GM21526 (cell line): ENCODE data around the gene SNRNP70.
"Not testable (repeated sequence)": the region's sequence is repeated elsewhere in the genome, so short reads cannot be mapped to it uniquely, and the experiment has no call there.

Experiments
- ATAC-seq: cut with Tn5 transposase; IDR thresholded peaks from one replicate; pipeline ENCODE4 v1.9.1; 2021; ENCODE audit warnings: moderate library complexity; ENCODE audit not compliant: unreplicated experiment, low FRiP score

SNRNP70 gene

DNA sequence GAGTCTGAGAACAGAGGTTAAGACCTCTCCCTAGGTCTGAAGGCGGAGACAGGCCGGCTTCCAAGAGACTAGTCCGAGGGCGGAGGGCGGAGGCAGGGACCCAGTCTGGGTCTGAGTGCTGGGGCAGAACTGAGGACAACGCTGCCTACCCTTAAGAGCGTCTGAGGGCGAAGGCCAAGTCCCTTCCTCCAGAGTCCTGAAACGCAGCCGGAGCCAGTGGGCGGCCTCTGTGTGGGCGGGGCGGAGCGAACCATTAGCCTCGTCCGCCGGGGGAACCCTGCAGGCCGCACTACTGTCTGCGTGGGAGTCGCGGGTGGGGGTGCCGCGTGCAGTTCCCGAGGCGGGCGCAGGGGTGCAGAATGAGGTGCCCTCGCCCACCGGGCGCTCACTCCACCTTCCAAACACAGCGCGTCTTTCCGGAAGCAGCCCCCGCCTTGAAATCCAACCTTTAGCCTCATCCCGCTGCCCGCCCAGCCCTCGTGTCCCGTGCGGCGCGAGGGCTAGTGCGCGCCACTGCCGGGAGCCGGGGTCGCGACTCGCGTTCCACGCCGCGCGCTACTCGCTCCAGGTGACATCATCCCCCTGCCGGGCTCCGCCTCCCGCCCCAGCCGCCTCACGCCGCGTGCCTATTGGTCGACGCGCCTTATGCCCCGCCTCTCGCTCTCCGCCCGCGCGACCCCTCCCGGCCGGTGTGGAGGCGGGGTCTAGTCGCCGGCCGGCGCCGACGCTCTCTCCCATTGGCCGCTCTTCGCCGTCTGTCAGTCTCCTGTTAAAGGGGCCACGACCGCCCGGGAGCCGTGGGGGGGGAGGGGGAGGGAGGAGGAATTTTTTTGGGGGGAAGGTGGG is 33.5 kb downstream of the SNRNP70 start, which contains the start of gene C19orf73:
Gene C19orf73, minus strand, starts transcription at position 579 of the 846 bp plus-strand sequence. Its CDS starts 121 bp downstream, at position 458.
- ATAC-seq: peak; percentile 52

DNA sequence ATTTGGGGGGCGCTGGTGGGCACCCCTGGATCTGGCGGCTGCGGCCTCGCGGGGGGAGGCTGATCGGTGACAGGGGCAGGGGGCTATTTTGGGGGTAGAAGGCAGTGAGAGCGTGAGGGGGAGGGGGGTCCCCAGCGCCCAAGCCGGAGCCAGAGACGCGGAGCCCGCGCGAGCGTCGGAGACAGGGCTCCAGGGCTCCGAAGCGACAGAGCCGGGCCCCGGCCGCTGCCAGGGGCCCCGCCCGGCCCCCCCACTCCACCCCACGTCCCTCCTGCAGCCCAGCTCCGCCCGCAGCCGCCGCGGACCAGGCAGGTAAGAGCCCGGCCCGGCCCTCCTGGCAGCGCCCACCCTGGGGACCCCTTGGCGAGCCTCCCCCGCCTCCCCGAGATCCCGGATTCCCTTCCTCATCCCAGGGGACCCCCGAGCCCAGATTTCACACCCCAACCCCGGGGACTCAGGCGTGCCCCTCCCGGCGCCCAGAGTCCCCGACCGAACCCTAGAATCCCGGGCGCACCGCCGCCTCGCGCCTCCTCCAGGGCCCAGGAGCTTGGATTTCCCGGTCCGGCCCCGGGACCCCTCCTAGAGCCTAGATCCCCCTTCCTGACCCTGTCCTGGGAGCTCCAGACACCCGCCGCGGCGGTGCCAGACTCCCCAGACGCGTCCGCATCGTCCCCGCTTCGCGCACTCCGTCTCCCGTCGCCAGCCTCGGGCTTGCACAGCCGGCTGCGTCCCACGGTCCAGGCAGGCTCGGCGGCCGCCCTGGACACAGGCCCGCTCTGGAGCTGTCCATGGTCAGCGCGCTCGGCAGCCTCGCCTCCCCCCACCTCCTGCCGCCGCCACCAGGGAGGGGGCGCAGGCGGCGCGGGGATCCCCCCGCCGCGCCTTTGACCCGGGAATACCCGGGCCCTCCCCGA is 34.4 kb downstream of the SNRNP70 start, which contains the start of gene PPFIA3:
Gene PPFIA3, plus strand, starts transcription at position 134 of the 914 bp plus-strand sequence. CDS start 8,330 bp downstream, outside the sequence.
- ATAC-seq: no peak

GRCh38 chr19:49120325-49120683 is 35.1 kb downstream of the SNRNP70 start:
- no peak for ATAC-seq

- ATAC-seq: no peak
Measured at GRCh38 chr19:49120868-49121267, 35.6 kb downstream of the SNRNP70 start.

DNA sequence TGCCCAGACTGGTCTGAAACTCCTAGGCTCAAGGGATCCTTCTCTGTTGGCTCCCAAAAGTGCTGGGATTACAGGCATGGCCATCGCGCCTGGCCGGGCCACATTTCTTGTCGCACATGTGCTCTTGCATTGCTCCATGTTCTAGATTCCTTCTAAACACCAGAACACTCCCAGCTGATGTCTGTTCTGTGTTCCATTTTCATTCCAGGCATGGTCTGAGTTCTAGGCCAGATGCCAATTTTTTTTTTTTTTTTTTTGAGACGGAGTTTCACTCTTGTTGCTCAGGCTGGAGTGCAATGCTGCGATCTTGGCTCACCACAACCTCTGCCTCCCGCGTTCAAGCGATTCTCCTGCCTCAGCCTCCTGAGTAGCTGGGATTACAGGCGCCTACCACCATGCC is 36.6 kb downstream of the SNRNP70 start:
- not testable (repeated sequence) for ATAC-seq

DNA sequence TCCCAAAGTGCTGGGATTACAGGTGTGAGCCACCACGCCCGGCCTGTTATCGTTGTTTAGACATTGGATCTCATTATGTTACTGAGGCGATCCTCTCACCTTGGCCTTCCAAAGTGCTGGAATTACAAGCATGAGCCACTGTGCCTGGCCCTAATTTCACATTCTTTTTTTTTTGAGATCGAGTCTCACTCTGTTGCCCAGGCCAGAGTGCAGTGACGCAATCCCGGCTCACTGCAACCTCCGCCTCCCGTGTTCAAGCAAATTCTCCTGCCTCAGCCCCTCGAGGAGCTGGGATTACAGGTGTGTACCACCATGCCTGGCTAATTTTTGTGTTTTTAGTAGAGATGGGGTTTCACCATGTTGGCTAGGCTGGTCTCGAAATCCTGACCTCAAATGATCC is 38.0 kb downstream of the SNRNP70 start:
- not testable (repeated sequence) for ATAC-seq

DNA sequence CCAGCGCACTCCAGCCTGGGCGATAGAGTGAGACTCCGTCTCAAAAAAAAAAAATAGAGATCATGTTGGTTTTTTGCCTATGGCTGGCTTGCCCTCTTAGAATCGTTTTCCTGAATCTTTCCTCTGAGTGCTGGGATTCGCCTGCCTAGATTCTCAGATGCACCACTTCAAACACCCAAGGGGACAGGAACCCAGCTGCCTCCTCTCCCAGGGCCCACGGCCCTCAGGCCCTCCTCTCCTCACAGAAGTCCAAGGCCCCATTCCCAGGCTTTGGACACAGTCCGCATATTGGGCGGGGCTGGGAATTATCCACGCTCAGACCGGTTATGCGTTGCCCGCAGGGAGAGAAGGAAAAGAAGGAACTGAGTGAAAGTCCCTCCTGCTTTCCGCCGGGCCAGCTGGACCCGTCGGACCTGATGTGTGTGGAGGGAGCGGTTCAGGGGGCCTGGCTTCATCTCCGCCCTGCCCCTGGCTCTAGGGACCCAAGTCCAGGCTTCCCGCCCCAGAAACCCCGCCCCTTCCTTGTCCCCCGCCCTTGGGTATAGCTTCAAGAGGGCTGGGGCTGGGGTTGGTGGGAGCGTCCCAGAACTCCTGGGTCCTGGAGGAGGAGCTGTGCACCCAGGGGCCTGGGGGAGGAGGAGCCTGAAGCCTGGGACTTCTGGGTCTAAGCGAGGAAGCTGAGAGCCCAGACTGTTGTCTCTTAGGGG is 39.9 kb downstream of the SNRNP70 start:
- ATAC-seq: no peak

DNA sequence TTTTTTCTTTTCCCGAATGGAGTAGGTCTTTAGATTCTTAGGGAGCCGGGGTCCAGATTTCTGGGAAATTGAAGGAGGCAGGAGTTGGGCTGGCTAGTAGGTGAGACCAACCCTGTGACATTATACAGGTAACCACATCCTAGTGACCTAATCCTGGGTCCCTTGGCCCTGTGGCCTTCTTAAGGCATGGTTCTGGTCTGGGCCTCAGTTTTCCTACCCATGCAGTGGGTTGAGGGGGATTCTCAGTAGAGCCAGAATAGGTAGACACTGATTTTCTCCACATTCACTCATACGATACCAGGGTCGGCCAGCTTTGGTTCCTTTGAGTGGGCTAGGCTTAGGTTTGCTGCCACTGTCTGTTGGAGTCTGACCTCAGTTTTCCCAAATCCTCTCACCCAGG is 41.3 kb downstream of the SNRNP70 start:
- no peak for ATAC-seq

GRCh38 chr19:49127225-49127624 is 42.0 kb downstream of the SNRNP70 start:
- ATAC-seq: not testable (repeated sequence)

DNA sequence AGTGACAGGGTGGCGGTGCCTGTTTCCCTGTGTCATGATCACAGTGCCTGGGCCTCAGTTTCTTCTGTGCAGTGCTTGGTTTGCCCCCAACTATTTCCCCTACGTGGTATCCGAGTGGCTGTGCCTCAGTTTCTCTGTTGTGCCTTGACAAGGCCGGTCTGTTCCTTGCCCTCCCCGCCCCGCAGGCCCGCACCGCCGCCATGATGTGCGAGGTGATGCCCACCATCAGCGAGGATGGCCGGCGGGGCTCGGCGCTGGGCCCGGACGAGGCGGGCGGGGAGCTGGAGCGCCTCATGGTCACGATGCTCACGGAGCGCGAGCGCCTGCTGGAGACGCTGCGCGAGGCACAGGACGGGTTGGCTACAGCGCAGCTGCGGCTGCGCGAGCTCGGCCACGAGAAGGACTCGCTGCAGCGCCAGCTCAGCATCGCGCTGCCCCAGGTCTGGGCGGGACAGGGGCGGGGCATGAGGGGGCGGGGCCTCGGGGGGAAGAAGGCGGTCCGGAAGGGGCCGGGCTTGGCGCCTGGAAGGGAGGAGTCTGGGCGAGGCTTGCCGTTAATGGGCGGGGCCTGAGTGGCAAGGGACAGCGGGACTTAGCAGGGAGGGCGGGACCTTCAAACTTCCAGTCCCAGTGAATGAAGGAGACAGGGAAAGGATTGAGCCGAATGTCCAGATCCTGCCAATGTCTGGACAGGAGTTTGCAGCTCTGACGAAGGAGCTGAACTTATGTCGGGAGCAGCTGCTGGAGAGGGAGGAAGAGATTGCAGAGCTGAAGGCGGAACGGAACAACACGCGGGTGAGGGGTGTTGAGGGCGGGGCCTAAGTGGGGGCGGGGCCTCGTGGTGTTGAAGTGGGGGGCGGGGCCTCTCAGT is 42.7 kb downstream of the SNRNP70 start:
- ATAC-seq: peak; percentile 67

GRCh38 chr19:49128545-49129237 is 43.4 kb downstream of the SNRNP70 start:
- no peak for ATAC-seq

DNA sequence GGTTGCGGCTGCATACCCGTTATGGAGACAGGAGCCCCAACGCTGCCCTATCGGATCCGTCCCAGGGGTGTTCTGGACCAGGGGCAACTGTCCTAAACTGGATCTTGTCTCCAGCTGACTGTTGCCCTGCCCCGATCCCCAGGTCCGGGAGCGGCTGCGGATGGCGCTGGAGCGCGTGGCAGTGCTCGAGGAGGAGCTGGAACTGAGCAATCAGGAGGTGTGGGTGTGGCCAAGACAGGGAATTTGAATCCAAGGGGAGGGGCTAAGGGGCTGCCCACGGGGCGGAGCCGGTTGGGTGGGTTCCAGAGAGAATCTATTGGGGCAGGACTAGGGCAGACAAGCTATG is 44.0 kb downstream of the SNRNP70 start:
- no peak for ATAC-seq

- no peak for ATAC-seq
Measured at GRCh38 chr19:49130325-49130724, 45.1 kb downstream of the SNRNP70 start.

- no peak for ATAC-seq
Measured at GRCh38 chr19:49132974-49133609, 47.8 kb downstream of the SNRNP70 start.

GRCh38 chr19:49133621-49134454 is 48.6 kb downstream of the SNRNP70 start:
- ATAC-seq: no peak

DNA sequence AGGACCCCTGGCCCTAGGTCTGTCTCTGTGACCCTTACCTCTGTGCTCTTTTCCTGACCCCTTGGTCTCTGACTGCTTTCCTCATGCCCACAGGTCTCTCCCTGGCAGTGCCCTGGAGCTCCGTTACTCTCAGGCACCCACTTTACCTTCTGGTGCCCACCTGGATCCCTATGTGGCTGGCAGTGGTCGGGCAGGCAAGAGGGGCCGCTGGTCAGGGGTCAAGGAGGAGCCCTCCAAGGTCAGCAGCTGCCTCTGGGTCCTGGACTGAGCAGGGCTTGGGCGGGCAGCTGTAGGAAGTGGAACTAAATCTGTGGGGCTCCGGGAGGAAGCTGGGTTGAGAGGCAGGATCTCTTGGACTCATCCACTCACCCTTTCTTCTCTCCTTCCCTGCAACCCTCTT is 50.4 kb downstream of the SNRNP70 start:
- ATAC-seq: no peak

GRCh38 chr19:49136771-49137171 is 51.5 kb downstream of the SNRNP70 start:
- ATAC-seq: no peak

- ATAC-seq: no peak
Measured at GRCh38 chr19:49140951-49141350, 55.7 kb downstream of the SNRNP70 start.
